GM19328 (cell line): Measurements from ENCODE around the gene ALLC.
"Not testable (repeated sequence)": the region's sequence is repeated elsewhere in the genome, so short reads cannot be mapped to it uniquely, and the experiment has no call there.

Source experiments
- ATAC-seq: cut with Tn5 transposase; IDR thresholded peaks from one replicate; pipeline ENCODE4 v1.9.1; 2021; ENCODE audit warnings: mild to moderate bottlenecking, moderate library complexity; ENCODE audit not compliant: unreplicated experiment

Gene ALLC

DNA sequence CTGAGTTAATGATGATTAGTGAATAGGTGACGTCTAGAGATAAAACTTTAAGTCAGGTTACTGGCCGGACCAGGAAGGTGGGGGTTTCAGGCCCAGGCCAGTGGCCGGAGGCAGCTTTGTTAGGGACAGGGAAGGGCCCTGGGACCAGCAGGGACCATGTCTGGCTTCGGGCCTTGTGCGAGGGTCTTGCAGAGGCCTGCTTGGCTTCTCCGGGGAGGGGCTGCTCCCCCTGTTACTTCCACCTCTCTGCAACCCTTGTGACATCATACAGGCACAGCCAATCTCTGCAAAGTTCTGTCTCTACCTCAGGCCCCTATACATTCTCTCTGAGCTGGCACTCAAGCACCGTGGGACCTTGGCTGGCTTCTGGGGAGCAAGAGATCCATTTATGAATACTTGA is at the start of gene ALLC:
ALLC (plus strand) TSS at position 320 of the 400 bp plus-strand sequence. CDS start 12,958 bp downstream, outside the sequence.
- ATAC-seq, result no peak

- no peak for ATAC-seq
These were observed 49.4 kb upstream of the ALLC start for GRCh38 chr2:3608373-3609278.

- ATAC-seq, result not testable (repeated sequence)
These were observed 48.7 kb upstream of the ALLC start for GRCh38 chr2:3609279-3609673.

GRCh38 chr2:3610415-3610814 is 47.6 kb upstream of the ALLC start:
- ATAC-seq, result no peak

DNA sequence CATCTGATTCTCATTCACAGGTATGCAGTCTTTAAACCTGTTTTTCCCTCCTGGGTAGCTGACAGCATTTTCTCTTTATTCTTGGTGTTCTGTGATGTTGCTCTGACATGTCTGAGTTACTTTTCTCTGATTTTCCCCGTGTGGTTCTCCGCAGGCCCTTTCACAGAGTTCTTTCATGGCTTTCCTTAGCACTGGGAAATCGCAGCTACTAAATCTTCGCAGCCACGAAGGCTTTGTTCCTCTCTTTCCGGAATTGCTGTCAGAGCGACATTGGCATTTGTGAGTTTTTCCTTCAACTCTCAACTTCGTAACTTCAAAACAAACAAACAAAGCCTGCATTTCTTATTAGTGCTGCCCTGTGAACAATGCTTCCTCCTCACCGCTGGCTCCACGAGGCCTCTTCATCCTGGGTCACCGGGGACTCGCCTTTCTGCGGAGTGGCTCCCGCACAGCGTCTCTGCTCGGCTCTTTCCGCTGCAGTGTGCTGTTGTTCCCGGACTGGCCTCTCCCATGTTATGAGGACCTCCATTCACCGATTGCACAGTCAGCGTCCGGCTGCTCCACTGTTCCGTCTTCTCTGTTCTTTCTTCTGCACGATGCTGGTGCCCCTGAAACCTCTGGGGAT is 47.0 kb upstream of the ALLC start:
- no peak for ATAC-seq

GRCh38 chr2:3611589-3611988 is 46.4 kb upstream of the ALLC start:
- ATAC-seq, result no peak

- no peak for ATAC-seq
These were observed 45.1 kb upstream of the ALLC start for GRCh38 chr2:3612639-3613523.

- no peak for ATAC-seq
These were observed 44.5 kb upstream of the ALLC start for GRCh38 chr2:3613524-3613905.

- not testable (repeated sequence) for ATAC-seq
These were observed 43.3 kb upstream of the ALLC start for GRCh38 chr2:3614743-3615142.

GRCh38 chr2:3615541-3616200 is 42.3 kb upstream of the ALLC start:
- not testable (repeated sequence) for ATAC-seq

DNA sequence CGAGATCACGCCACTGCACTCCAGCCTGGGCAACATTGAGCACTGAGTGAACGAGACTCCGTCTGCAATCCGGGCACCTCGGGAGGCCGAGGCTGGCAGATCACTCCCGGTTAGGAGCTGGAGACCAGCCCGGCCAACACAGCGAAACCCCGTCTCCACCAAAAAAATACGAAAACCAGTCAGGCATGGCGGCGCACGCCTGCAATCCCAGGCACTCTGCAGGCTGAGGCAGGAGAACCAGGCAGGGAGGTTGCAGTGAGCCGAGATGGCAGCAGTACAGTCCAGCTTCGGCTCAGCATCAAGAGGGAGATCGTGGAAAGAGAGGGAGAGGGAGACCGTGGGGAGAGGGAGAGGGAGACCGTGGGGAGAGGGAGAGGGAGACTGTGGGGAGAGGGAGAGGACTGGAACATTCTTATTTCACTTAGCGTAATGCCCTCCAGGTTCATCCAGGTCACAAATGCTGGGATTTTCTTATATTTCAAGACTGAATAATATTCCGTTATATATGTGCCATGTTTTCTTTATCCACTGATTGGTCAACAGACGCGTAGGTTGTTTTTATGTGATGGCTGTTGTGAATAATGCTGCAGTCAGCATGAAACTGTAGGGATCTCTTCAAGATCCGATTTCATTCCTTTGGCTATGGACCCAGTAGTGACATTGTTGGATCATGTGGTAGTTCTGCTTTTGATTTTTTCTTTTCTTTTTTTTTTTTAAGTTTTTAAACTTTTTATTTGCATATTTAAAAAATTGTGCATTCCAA is 41.4 kb upstream of the ALLC start:
- ATAC-seq, result not testable (repeated sequence)

- ATAC-seq, result no peak
These were observed 40.7 kb upstream of the ALLC start for GRCh38 chr2:3617198-3617890.

DNA sequence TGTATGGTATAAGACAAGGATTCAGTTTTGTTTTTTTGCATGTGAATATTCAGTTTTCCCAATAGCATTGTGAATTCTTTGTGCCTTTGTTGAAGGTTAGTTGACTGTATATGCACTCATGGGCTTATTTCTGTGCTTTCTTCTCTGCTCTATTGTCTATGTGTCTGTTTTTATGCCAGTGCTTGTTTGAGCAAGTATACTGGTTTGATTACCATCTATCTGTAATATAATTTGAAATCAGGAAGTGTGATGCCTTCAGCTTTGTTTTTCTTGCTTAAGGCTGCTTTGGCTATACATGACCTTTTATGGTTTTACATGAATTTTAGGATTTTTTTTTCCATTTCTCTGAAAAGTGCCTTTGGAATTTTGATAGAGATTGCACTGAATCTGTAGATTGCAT is 39.6 kb upstream of the ALLC start:
- no peak for ATAC-seq

DNA sequence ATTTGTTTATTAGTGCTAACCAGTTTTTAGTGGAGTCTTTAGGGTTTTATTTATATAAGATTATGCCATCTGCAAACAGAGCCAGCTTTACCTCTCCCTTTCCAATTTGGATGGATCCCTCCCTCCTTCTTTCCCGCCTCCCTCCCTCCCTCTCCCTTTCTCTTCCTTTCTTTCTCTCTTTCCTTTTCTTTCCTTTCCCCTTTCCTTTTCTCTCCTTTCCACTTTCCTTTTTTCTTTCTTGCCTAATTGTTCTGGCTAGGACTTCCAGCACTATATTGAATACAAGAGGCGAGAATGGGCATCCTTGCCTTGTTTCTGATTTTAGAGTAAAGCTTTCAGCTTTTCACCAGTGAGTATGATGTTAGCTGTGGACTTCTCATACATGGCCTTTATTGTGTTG is 39.0 kb upstream of the ALLC start:
- no peak for ATAC-seq

- ATAC-seq, result not testable (repeated sequence)
These were observed 38.3 kb upstream of the ALLC start for GRCh38 chr2:3619661-3620060.

DNA sequence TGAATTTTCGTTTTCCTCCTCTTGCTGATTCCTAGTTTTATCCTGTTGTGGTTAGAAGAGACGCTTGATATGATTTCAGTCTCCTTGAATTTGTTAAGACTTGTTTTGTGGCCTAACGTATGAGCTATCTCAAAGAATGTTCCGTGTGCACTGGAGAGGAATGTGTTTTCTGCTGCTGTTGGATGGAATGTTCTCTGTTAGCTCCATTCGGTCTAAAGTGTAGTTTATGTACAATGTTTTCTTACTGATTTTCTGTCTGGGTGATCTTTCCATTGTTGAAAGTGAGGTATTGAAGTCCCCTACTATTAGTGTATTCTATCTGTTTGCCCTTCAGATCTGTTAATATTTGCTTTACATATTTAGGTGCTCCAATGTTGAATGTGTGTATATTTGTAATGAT is 37.2 kb upstream of the ALLC start:
- ATAC-seq, result no peak

- no peak for ATAC-seq
These were observed 35.0 kb upstream of the ALLC start for GRCh38 chr2:3622967-3623366.

DNA sequence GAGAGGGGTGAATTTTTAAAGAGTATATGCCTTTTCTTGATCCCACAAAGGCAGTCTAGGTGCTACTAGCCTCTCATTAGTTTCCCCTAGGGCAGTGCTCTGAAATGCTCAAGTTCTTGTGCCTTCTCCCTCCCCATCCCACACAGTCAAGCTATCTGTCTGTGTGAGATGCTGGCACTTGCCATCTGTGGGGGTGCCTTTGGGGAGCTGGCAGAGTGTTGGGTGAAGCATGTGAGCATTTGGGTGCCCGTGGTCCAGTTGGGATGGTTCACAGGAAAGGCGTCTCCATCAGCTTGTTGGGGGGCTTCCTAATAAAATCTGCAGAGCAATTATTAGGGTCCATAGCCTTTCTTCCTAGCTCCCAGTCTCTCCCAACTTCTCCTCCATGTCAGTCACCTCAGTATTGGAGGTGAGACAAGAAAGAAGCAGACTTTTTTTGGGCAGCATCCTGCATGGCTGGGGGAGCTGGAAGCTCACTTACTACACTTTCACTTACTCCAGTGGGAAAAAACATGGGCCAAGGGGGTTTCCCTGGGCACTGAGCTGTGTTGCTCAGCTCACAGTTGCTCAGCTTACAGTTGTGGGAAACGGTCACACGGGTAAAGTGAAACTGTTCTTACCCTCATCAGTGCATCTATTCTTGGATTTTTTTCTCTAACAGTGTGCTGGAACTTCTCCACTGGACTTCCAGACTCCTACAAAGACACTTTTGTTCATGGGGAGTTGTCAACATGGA is 33.8 kb upstream of the ALLC start:
- ATAC-seq, result no peak

DNA sequence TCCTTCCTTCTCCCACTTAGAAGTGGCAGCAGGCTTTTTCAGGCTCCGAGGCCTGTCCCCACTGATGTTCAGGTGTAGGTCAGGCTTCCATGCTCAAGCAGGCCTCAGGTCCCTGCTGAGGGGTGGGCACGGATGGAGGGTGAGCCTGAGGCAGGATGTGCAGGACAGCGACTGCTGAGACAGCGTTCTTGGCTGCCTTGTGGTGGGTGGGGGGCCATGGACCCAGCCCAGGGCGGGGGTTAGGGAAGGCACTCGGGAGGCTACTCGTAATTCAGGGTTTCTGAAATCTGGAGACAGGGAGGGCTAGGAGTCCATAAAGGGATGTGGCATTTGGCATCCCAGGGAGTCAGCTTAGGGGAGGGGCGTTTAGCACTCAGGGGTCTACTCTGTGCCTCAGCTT is 32.8 kb upstream of the ALLC start:
- no peak for ATAC-seq
